ENCODE results near the gene ACTRT2. TPM values are rescaled to one million over a fixed set of nuclear protein-coding genes. Genes with fewer than 3 reads are reported as not detected.

Gene ACTRT2
- polyA plus RNA-seq, 1 donor (not counting 4 experiments of a cell fraction or from before 2014, with no cell fraction given), result not detected

DNA sequence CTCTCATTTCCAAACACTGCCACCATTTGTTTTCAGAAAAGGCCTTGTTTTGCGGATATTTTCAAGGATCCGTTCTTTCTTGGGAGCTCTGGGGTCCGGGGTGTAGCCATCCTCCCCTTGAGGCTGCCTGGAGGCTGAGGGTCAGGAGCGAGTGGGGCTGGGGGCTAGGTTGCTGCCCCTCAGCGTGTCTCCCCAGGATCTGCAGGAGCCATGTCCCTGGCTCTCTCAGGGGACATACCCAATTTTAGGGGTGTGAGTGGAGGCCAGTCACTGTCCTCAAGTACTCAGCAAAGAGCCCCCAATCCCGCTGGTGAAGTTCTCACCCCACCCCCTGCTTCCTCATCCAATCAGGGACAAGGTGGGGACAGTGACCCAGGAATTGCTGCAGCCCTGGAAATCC is 32.7 kb downstream of the ACTRT2 start:
- dilution Hi-C loops (cut with MboI; ENCODE audit: extremely low pct_ligation_motif_present, low sequenced_read_pairs), result no loop called here
- no peaks in the 10 kb centered on the region for H3K27me3 ChIP-seq (ENCODE audit: control insufficient read depth, extremely low read depth, insufficient read depth, low read length)
- no peak overlapping the region for H3K4me2 ChIP-seq (ENCODE audit: control insufficient read depth, extremely low read depth, insufficient read depth, low read depth, low read length)
- DNase-seq (ENCODE audit: low read depth, low spot score) (no peak), FAIRE-seq (no peak)
- no peak overlapping the region for H3K27ac ChIP-seq (ENCODE audit: control insufficient read depth, insufficient read depth, low read length)
- H3K36me3 ChIP-seq (ENCODE audit: control insufficient read depth in 2 of 2, extremely low read depth in 1 of 2, insufficient read depth in 2 of 2, low read length in 2 of 2), result no peaks in the 10 kb centered on the region
- no peaks in the 10 kb centered on the region for H3K9me1 ChIP-seq (ENCODE audit: control insufficient read depth, extremely low read depth, insufficient read depth, low read length)
- H3K4me1 ChIP-seq (ENCODE audit: control insufficient read depth, extremely low read depth, insufficient read depth, low read length), result no peaks in the 10 kb centered on the region
- H4K20me1 ChIP-seq (ENCODE audit: control insufficient read depth, extremely low read depth, insufficient read depth, low read length), result no peaks in the 10 kb centered on the region
- H3K79me2 ChIP-seq (ENCODE audit: control insufficient read depth, insufficient read depth, low read length), result no peaks in the 10 kb centered on the region
- H3K9me3 ChIP-seq (ENCODE audit: control insufficient read depth, low read depth, low read length), result peaks cover 4% of the 10 kb centered on the region
- H2AFZ ChIP-seq (ENCODE audit: control insufficient read depth, low read length), result no peak overlapping the region
- no peak overlapping the region for H3K4me3 ChIP-seq (ENCODE audit: control insufficient read depth in 2 of 3, extremely low read depth in 1 of 3, insufficient read depth in 2 of 3, low read depth in 1 of 3, low read length in 3 of 3)
- no peak overlapping the region for H3K9ac ChIP-seq (ENCODE audit: control insufficient read depth, extremely low read depth, insufficient read depth, low read length)
- TF ChIP-seq EZH2 (IDR thresholded peaks at IDR 0.05; ENCODE audit: low read length), result no peak

DNA sequence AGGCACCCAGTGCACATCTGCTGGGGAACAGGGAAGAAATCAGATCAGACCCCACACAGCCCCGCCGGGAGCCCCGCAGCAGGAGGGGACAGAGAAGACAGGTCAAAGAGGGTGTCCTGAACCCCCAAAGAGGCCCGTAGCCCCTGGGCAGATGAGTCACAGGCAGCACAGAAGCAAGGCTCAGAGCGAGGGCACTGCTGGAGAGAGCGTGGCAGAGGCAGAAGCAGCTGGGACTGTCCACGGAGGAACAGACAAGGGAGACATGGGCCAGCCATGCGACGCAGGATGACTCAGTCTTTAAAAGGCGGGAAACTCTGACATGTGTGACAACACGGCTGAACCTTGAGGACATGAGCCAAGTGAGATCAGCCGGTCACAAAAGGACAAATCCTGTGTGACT is 33.2 kb downstream of the ACTRT2 start:
- Histone ChIP-seq H3K4me3 (ENCODE audit: control insufficient read depth in 2 of 3, extremely low read depth in 1 of 3, insufficient read depth in 2 of 3, low read depth in 1 of 3, low read length in 3 of 3) (no peak overlapping the region), H3K4me1 (ENCODE audit: control insufficient read depth, extremely low read depth, insufficient read depth, low read length) (no peaks in the 10 kb centered on the region), H3K79me2 (ENCODE audit: control insufficient read depth, insufficient read depth, low read length) (no peaks in the 10 kb centered on the region), H3K4me2 (ENCODE audit: control insufficient read depth, extremely low read depth, insufficient read depth, low read depth, low read length) (no peak overlapping the region), H3K27ac (ENCODE audit: control insufficient read depth, insufficient read depth, low read length) (no peak overlapping the region), H4K20me1 (ENCODE audit: control insufficient read depth, extremely low read depth, insufficient read depth, low read length) (no peaks in the 10 kb centered on the region), H3K9ac (ENCODE audit: control insufficient read depth, extremely low read depth, insufficient read depth, low read length) (no peak overlapping the region), H3K36me3 (ENCODE audit: control insufficient read depth in 2 of 2, extremely low read depth in 1 of 2, insufficient read depth in 2 of 2, low read length in 2 of 2) (no peaks in the 10 kb centered on the region), H2AFZ (ENCODE audit: control insufficient read depth, low read length) (no peak overlapping the region), H3K9me3 (ENCODE audit: control insufficient read depth, low read depth, low read length) (peaks cover 4% of the 10 kb centered on the region), H3K9me1 (ENCODE audit: control insufficient read depth, extremely low read depth, insufficient read depth, low read length) (no peaks in the 10 kb centered on the region), H3K27me3 (ENCODE audit: control insufficient read depth, extremely low read depth, insufficient read depth, low read length) (no peaks in the 10 kb centered on the region)
- FAIRE-seq (no peak), DNase-seq (ENCODE audit: low read depth, low spot score) (no peak)
- TF ChIP-seq, protein P1, sequence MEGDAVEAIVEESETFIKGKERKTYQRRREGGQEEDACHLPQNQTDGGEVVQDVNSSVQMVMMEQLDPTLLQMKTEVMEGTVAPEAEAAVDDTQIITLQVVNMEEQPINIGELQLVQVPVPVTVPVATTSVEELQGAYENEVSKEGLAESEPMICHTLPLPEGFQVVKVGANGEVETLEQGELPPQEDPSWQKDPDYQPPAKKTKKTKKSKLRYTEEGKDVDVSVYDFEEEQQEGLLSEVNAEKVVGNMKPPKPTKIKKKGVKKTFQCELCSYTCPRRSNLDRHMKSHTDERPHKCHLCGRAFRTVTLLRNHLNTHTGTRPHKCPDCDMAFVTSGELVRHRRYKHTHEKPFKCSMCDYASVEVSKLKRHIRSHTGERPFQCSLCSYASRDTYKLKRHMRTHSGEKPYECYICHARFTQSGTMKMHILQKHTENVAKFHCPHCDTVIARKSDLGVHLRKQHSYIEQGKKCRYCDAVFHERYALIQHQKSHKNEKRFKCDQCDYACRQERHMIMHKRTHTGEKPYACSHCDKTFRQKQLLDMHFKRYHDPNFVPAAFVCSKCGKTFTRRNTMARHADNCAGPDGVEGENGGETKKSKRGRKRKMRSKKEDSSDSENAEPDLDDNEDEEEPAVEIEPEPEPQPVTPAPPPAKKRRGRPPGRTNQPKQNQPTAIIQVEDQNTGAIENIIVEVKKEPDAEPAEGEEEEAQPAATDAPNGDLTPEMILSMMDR (optimal IDR thresholded peaks at IDR 0.05 in 1 of 3, IDR thresholded peaks at IDR 0.05 in 1 of 3, conservative IDR thresholded peaks at IDR 0.05 in 1 of 3; ENCODE audit: extremely low read depth in 1 of 3, insufficient read depth in 2 of 3, low read length in 3 of 3), result no peak
- no peak for TF ChIP-seq EZH2 (IDR thresholded peaks at IDR 0.05; ENCODE audit: low read length)
- dilution Hi-C loops (cut with MboI; ENCODE audit: extremely low pct_ligation_motif_present, low sequenced_read_pairs), result no loop called here

DNA sequence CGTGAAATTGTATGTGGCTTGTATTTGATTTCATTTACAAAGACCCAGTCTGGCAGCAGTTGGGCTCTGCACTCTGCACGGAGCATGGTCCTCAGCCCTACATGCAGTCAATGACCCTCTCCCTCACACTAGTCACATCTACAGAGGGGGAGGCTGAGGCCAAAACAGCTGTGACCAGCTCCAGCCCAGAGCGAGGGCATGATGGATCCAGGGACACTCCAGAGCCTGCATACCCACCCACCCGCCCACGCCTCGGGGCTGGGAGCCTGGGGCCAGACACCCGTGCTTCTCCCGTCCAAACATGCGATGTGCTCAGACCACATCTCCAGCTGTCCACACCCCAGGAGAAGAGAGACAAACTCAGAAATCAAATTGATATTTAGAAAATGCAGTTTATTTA is 33.8 kb downstream of the ACTRT2 start:
- Histone ChIP-seq H3K4me1 (ENCODE audit: control insufficient read depth, extremely low read depth, insufficient read depth, low read length) (no peaks in the 10 kb centered on the region), H3K9ac (ENCODE audit: control insufficient read depth, extremely low read depth, insufficient read depth, low read length) (no peak overlapping the region), H3K27ac (ENCODE audit: control insufficient read depth, insufficient read depth, low read length) (no peak overlapping the region), H3K9me1 (ENCODE audit: control insufficient read depth, extremely low read depth, insufficient read depth, low read length) (no peaks in the 10 kb centered on the region), H4K20me1 (ENCODE audit: control insufficient read depth, extremely low read depth, insufficient read depth, low read length) (no peaks in the 10 kb centered on the region), H3K27me3 (ENCODE audit: control insufficient read depth, extremely low read depth, insufficient read depth, low read length) (no peaks in the 10 kb centered on the region), H3K4me3 (ENCODE audit: control insufficient read depth in 2 of 3, extremely low read depth in 1 of 3, insufficient read depth in 2 of 3, low read depth in 1 of 3, low read length in 3 of 3) (no peak overlapping the region), H2AFZ (ENCODE audit: control insufficient read depth, low read length) (no peak overlapping the region), H3K79me2 (ENCODE audit: control insufficient read depth, insufficient read depth, low read length) (no peaks in the 10 kb centered on the region), H3K36me3 (ENCODE audit: control insufficient read depth in 2 of 2, extremely low read depth in 1 of 2, insufficient read depth in 2 of 2, low read length in 2 of 2) (no peaks in the 10 kb centered on the region), H3K9me3 (ENCODE audit: control insufficient read depth, low read depth, low read length) (peaks cover 4% of the 10 kb centered on the region), H3K4me2 (ENCODE audit: control insufficient read depth, extremely low read depth, insufficient read depth, low read depth, low read length) (no peak overlapping the region)
- FAIRE-seq (no peak), DNase-seq (ENCODE audit: low read depth, low spot score) (no peak)
- dilution Hi-C loops (cut with MboI; ENCODE audit: extremely low pct_ligation_motif_present, low sequenced_read_pairs), result no loop called here
- TF ChIP-seq, protein P1 (optimal IDR thresholded peaks at IDR 0.05 in 1 of 3, IDR thresholded peaks at IDR 0.05 in 1 of 3, conservative IDR thresholded peaks at IDR 0.05 in 1 of 3; ENCODE audit: extremely low read depth in 1 of 3, insufficient read depth in 2 of 3, low read length in 3 of 3), result no peak
- no peak for TF ChIP-seq EZH2 (IDR thresholded peaks at IDR 0.05; ENCODE audit: low read length)
